ENCODE data around the gene C5orf46.
"Not testable (repeated sequence)": the region's sequence is repeated elsewhere in the genome, so short reads cannot be mapped to it uniquely, and the experiment has no call there.

Gene C5orf46

DNA sequence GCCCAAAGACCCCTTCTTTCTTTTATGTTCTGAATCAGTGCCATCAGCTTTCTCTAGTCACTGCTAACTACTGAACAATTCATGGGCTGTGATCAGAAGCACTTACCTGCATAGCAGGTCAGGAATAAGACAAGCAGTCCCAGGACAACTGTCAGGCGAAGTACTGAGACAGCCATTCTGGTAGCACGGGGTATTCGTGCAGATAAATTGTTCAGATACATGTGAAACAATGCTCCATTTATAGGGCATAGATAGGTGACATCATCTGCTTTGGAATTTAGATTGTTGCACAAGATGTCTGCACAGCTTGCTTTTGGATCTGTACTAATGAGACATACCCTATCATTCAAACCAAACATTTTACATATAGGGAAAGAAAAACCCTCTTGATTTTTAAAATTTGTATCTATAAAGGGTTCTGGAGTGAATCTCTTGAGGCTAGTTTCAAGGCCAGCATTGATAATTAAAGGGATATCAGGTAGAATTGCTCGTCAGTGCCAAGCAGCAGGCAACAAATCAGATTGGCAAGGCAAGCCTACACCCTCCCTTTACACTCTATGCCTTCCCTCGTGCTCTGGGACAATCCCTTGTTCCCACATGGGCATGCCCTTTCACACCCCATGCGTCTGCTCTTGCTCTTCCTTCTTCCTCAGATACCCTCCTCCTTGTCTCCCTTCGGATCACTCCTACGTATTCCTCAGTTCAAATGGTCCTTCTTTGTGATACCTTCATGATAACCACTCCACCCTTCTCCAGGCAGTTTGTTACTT is at the start of gene C5orf46:
Gene C5orf46, minus strand, starts transcription at position 213 of the 770 bp plus-strand sequence. Its CDS starts 37 bp downstream, at position 176.
- FAIRE-seq (no peak), DNase-seq (ENCODE audit: insufficient read length, low spot score) (no peak)

- DNase-seq (ENCODE audit: insufficient read length, low spot score) (no peak), FAIRE-seq (no peak)
Measured at GRCh38 chr5:147954971-147955370, 48.6 kb upstream of the C5orf46 start.

DNA sequence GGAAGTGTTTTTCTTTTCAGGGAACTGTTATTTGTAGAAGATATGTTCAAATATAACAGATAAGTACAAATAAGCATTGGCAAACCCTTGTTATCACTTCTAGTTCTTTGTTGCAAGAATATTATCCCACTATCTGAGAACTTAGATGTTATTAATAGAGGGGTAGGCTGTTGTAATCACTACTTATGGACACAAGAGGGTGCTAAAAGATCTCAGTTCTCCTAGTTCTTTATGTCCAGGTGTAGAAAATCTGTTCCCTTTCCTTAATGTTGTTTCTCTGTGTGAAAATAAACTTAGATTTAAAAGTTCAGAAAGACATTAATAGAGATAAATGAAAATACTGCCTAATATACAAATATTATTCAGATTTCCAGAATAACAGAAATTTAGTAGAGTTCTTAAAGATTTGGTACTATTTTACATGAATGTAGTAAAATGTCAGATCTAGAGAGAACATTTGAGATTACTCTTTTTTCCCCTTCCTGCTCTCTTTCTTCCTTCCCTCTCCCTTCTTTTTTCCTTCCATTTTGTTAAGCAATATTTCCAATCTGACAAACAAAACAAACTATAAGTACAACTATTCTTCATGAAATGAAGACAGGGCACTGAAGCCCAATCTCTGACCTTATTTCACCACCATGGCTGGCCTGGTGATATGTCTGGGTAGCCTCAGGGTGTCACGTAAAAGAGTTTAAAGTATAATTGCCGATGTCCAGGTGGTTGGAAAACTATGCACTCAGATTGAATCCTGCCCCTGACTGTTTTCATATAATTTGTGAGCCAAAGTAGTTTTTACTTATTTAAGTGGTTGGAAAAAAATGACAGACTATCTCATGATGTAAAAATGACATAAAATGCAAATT is 43.6 kb upstream of the C5orf46 start:
- FAIRE-seq (no peak), DNase-seq (ENCODE audit: insufficient read length, low spot score) (peak; percentile 9)

DNA sequence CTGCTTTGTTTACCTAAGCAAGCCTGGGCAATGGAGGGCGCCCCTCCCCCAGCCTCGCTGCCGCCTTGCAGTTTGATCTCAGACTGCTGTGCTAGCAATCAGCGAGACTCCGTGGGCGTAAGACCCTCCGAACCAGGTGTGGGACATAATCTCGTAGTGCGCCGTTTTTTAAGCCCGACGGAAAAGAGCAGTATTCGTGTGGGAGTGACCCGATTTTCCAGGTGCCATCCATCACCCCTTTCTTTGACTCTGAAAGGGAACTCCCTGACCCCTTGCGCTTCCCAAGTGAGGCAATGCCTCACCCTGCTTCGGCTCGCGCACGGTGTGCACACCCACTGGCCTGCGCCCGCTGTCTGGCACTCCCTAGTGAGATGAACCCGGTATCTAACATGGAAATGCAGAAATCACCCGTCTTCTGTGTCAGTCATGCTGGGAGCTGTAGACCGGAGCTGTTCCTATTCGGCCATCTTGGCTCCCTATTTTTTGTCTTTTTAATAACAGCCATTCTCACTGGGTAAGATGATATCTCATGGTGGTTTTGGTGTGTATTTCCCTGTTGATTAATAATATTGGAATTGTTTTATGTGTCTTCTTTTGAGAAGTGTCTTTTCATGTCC is 40.4 kb upstream of the C5orf46 start:
- FAIRE-seq; DNase-seq (ENCODE audit: insufficient read length, low spot score): not testable (repeated sequence)

DNA sequence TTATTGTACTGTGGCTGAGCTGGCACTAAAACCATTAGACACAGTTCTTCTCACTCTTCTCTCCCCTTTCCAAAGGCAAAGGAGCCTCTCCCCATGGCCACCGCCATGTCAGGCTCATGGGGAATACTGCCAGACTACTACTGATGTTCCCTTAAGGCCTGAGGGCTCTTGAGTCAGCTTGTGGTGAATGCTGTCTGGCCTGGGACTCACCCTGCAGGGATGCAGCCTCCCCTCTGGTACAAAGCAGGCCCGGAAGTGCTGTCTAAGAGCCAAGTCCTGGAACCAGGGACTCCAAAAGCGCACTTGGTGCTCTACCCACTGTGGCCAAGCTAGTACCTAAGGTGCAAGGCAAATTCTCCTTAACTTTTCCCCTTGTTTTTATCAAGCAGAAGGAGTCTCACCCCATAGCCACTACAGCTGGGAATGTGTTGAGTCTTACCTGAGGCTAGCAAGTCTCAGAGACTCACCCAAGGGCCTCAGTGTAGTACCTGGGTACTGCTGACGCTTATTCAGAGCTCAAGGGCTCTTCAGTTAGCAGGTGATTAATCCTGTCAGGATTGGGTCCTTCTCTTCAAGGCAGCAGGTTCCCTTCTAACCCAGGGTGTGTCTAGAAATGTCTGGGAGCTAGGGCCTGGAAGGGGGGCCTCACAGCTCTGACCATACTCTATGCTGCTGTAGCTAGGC is 33.2 kb upstream of the C5orf46 start:
- no peak for FAIRE-seq

DNA sequence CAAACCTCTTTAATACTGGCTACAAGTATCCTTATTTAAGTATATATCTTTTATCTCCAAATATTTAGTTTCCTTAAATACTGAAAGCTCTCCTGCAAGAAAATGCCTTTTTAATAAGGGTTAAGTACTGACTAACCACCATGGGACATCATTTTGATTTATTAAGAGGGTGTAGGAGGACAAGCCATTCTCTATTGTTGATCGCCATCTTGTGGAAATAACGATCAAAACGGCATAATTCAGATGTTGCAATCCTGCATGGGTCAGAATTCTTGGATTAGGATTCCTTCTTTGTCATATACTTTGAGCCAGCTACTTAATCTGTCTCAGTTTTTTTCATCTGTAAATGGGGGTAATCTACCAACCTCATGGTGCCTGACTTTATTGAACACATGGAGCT is 28.7 kb upstream of the C5orf46 start:
- no peak for DNase-seq (ENCODE audit: insufficient read length, low spot score)
- FAIRE-seq: no peak

More for the DNA sequence above, 33.2 kb upstream of the C5orf46 start:
- DNase-seq (ENCODE audit: insufficient read length, low spot score): no peak

DNA sequence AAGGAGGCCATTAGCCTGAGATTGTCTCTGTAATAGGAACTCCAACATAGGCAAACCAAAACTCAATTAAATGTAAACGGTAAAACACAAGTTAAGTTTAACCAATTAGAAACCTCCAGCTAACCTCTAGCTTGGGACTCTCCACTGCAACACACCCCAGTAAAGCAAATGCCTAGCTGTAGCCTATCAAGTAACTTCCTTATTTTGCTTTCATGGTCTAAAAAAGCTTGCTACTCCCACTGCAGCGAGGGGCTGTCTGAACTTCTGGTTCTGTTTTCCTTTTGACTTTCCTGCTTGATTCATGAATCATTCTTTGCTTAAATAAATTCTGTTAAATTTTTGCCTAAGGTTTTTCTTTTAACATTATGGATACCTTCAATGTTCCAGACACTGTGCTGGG is 24.4 kb upstream of the C5orf46 start:
- FAIRE-seq: no peak
- no peak for DNase-seq (ENCODE audit: insufficient read length, low spot score)

GRCh38 chr5:147927901-147928300 is 21.6 kb upstream of the C5orf46 start:
- FAIRE-seq (no peak), DNase-seq (ENCODE audit: insufficient read length, low spot score) (no peak)

DNA sequence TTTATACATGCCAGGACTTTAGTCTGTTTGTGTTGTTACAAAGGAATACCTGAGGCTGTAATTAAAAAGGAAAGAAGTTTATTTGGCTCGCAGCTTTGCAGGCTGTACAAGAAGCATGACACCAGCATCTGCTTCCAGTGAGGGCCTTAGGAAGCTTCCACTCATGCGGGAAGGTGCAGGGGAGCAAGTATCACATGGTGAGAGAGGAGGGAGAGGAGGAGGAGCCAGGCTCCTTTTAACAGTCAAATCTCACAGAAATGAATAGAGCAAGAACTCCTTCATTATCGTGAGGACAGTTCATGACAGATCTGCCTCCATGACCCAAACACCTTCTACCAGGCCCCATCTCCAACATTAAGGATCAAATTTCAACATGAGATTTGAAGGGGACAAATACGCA is 18.7 kb upstream of the C5orf46 start:
- no peak for DNase-seq (ENCODE audit: insufficient read length, low spot score)
- FAIRE-seq: no peak

- FAIRE-seq: no peak
- DNase-seq (ENCODE audit: insufficient read length, low spot score): no peak
Measured at GRCh38 chr5:147921136-147921535, 14.8 kb upstream of the C5orf46 start.

GRCh38 chr5:147920420-147921030 is 14.2 kb upstream of the C5orf46 start:
- DNase-seq (ENCODE audit: insufficient read length, low spot score): no peak
- no peak for FAIRE-seq

DNA sequence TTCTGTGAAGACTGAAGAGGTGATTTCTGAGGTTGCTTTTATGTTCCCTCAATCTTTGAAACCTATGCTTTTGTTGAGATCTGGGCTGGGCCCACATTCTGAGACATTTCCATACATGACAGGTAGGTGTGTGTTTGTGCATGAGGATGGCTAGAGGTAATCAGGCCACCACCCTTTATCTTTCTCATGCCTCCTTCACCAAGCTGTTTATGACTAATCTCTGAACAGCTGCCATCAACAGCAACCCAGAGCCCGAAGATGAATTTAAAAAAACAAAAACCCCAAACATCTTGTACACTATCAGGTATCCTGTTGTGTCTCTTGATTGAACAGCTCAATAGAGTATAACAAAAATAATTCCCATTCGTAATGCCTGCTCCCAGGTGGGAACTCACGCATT is 12.6 kb upstream of the C5orf46 start:
- no peak for FAIRE-seq
- no peak for DNase-seq (ENCODE audit: insufficient read length, low spot score)

DNA sequence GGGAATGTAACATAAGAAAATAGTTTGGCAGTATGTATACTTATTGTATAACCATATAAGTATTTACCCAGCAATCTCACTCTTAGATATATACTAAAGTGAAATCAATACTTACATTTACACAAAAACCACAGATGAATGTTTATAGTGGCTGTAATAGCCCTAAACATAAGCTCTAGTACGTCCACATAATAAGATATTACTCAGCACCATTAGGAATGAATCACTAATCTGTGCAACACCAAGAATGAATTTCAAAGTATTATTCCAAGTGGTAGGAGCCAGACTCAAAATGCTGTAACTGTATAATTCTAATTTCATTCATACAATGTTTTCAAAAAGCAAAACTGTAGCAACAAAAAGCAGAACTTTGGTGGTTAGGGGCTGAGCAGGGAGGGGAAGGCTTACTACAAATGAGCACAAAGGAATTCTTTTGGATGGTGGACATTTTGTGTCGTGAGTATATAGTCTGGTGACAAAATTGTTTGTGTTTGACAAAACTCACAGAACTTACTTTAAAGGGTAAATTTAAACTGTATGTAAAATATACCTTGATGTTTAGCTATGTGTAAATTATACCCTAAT is 11.9 kb upstream of the C5orf46 start:
- FAIRE-seq (no peak), DNase-seq (ENCODE audit: insufficient read length, low spot score) (no peak)

DNA sequence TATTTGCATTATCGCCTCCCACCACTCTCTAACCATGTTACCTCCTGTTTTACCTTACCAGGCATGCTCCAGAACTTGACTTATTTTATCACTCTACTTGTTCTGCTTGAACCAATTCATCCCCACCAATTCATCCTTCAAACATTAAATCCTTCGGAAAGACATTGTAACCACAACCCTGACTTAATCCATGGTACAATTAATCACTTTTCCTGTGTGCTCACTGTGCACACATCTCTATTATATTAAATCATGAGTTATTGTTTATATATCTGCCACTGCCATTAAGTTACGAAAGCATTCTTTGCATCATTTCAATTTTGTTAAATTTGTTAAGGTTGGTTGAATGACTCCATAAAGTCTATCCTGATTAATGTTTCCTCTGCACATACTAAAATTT is 7.4 kb upstream of the C5orf46 start:
- FAIRE-seq (no peak), DNase-seq (ENCODE audit: insufficient read length, low spot score) (no peak)

DNA sequence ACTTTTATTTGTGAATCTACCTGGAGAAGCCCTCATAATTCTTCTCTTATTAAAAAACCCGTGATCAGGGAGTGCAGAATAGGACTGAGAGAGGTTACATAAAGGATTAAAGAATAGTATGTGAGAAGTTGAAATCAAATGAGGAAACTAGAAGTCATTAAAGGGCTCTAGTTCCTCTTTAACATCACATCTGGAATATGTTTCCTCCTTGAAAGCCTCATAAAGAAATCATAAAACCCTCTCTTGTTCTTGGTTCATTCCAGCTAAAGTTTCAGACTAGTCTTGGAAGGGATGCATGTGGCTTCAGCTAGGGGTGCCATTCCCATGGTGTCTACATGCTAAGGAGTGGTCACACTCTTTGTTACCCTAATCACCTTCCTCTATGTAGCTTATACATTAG is 5.7 kb upstream of the C5orf46 start:
- DNase-seq (ENCODE audit: insufficient read length, low spot score): no peak
- FAIRE-seq: no peak

DNA sequence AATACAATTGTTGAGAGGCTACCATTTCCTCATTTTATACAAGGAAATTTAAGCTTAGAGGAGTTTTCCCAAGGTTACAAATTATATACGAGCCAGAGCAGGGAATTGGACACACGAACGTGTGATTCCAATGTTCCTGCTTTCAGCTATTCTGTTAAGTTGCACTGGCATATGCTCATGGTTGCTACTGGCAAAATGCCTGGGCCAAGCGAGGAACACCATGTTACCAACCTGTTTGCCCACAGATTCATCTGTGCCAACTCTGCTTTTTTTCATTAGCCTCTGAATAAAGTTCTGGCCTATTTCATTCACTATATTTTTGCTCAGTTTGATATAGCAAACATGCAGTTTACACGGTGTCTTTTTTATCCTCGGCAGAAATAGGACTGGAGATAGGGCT is 5.1 kb upstream of the C5orf46 start:
- no peak for DNase-seq (ENCODE audit: insufficient read length, low spot score)
- no peak for FAIRE-seq

DNA sequence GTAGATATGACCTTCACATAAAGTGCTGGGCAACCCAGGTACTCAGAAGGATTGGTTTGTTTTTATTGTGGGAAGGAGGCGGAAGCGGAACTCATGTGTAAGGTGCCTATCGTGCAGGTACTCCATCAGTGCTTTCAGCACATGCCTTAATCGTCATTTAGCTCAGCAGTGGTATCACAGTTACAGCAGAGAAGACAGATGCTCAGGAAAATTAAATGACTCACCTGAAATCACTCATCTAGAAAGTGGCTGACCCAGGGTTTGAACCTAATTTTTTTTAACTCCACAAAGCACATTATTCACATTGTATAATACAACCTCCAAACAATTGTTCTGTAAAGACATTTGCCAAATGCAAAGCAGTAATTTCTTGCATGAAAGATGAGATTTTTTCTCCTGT is 2.2 kb downstream of the C5orf46 start:
- no peak for FAIRE-seq

DNA sequence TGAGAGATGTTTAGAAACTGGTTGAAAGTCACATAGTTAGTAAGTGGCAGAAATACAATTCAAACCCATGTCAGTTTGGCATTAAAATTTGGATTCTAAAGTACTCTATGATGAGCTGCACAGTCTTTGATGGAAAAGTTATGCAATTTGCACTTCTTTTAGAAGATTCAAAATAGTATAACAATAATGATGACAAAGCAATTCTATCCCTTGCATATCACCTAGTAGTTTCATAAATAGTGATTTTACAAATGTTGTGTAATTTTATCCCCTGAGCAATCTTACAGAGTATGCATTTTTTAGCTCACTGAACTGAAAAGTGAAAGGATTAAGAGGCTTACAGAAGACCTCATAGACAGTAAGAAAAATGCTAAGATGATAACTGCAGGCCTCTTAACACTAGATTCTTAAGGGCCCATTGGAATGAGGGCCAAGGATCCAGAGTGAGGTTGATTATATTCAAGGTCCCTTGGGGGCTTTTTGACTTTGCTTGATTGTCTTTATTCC is 3.7 kb downstream of the C5orf46 start:
- FAIRE-seq (no peak), DNase-seq (ENCODE audit: insufficient read length, low spot score) (no peak)

More for the DNA sequence above, 2.2 kb downstream of the C5orf46 start:
- no peak for DNase-seq (ENCODE audit: insufficient read length, low spot score)

GRCh38 chr5:147901599-147902039 is 4.7 kb downstream of the C5orf46 start:
- DNase-seq (ENCODE audit: insufficient read length, low spot score) (no peak), FAIRE-seq (no peak)

- no peak for DNase-seq (ENCODE audit: insufficient read length, low spot score)
- no peak for FAIRE-seq
Measured at GRCh38 chr5:147898875-147899401, 7.4 kb downstream of the C5orf46 start.

Data from GM19239 (cell line).